ENCODE results near the gene COL6A2. TPM values are rescaled to one million over a fixed set of nuclear protein-coding genes. Genes with fewer than 3 reads are reported as not detected.
A peak's percentile ranks its signal among the peaks of the same experiment; 100 is the strongest.
"Not testable (repeated sequence)": the region's sequence is repeated elsewhere in the genome, so short reads cannot be mapped to it uniquely, and the experiment has no call there.

Gene COL6A2
- total RNA-seq, 1 donor from 2014 or later = 357 TPM

GRCh38 chr21:46060596-46061061, 37.3 kb upstream of the COL6A2 start:
- peak; percentile 73 for DNase-seq (ENCODE audit: low spot score)

- no peak for DNase-seq (ENCODE audit: low spot score)
Measured at GRCh38 chr21:46061063-46061462, 36.8 kb upstream of the COL6A2 start.

- DNase-seq (ENCODE audit: low spot score) = no peak
Measured at GRCh38 chr21:46061518-46061917, 36.4 kb upstream of the COL6A2 start.

GRCh38 chr21:46061950-46062349, 36.0 kb upstream of the COL6A2 start:
- DNase-seq (ENCODE audit: low spot score) = no peak

DNA sequence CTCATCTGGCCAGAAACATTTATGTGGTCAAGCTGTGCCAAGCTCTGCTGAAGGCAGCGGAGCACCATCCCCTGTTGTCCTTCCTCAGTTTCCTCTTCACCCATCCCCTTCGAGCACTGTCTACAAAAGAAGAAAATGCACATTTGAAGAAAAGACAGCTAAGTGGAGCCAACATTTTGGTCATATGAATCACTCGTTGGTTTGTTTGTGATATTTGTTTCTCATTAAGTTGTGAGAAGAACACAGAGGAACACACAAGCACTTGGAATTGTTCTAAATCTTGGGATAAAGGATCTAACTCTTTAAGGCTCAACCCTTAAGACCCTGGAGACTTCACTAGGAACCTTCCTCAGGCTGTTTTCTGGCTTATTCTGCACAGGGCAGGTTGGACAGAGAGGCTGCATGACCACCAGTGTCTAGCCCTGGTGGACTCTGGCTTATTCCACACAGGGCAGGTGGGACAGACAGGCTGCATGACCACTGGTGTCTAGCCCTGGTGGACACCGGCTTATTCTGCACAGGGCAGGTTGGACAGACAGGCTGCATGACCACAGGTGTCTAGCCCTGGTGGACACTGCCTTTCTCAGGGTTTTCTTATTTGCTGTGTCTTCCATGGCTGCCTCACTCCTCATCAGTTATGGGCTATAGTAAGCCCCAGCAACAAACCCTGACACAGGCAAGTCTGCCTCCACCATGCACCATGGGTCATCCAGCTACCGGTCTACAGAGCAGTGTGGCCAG, 35.3 kb upstream of the COL6A2 start:
- no peak for DNase-seq (ENCODE audit: low spot score)

DNA sequence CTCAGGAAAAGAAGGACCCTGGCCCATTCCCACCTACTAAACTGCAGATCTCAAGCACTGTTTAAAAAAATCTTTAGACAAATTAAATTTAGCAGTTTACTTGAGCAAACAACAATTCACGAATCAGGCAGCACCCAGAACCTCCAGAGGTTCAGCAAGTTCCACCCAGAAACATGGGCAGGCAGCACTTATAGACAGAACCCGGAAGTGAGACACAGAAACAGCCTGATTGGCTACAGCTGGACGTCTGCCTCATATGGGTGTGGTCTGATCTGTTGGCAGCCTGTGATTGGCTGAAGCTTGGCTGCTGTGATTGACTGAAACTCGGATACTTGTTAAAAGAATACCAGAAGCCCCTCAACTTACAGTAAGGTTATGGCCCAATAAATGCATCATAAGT, 34.7 kb upstream of the COL6A2 start:
- DNase-seq (ENCODE audit: low spot score) = no peak

DNA sequence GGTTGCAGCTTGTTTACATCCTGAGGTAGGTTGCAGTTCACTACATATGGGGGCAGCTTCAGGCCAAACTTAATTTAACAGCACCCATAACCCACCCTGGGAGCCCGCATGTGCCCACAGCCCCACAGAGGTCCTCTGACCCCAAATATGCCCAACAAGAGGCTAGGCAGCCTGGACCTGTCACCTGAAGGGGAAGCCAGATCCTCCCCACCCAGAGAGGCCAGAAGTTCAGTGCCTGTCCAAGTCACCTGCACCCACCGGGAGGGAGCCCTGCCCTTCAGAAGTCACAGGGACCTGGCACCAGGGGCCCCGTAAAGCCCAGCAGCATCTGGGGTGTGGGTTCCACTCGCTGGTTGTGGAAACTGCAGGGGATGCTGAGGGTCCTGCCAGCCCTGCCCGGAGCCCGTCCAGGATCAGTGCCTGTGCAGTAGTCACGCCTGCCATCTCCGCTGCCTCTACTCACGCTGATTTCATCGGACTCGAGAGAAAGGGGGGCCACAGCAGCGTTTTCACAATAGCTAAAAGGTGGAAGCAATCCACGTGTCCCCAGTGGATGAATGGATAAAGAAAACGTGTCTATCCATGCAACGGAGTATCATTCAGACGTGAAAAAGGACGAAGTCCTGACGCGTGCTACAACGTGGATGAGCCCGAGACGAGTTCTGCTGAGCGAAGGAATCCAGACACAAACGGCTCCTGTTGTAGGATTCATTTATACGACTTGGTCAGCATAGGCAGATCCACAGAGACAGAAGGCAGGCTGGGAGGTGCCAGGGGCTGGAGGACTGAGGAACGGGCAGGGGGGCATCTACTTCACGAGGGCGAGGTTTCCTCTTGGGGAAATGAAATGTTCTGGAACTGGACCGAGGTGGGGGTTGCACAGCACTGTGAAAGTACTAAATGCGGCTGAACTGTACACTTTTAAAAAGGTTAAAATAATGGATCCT, 33.9 kb upstream of the COL6A2 start:
- DNase-seq (ENCODE audit: low spot score) = no peak

GRCh38 chr21:46064870-46065214, 33.1 kb upstream of the COL6A2 start:
- DNase-seq (ENCODE audit: low spot score) = no peak

DNA sequence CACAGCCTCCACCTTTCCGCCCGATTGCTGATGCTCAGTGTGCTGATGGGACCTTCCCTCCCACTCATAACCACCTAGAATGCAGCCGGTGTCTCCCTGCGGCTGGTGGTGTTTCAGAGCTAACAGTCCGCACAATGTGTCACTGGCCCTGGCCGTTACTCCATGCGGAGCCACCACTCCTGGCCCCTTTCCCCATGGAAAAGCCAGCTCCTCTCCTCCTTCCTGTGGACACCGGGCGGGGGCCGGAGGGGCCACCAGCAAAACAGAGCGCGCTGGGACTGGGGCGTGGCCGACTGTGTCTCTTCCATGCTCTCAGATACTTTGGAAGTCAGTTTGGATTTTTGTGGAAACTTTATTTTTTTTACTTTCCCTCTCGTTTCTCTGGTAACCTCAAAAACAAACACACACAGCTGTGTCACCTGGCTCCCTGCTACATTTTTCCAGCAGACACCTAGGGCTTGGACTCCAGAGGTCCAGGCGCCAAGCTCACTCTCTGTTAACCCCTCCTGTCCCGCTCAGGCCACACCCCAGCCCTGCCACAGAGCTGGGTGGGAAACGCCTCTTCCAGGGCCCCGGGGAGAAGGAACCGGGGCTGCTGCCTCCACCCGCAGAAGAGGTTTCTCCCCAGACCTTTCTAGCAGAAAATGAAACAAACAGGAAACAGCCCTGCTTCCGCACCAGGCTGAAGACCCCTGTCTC, 32.5 kb upstream of the COL6A2 start:
- peak; percentile 70 for DNase-seq (ENCODE audit: low spot score)

GRCh38 chr21:46065914-46066551, 31.9 kb upstream of the COL6A2 start:
- DNase-seq (ENCODE audit: low spot score) = no peak

- peak; percentile 76 for DNase-seq (ENCODE audit: low spot score)
Measured at GRCh38 chr21:46066591-46067331, 31.2 kb upstream of the COL6A2 start.

GRCh38 chr21:46067505-46068201, 30.3 kb upstream of the COL6A2 start:
- no peak for DNase-seq (ENCODE audit: low spot score)

DNA sequence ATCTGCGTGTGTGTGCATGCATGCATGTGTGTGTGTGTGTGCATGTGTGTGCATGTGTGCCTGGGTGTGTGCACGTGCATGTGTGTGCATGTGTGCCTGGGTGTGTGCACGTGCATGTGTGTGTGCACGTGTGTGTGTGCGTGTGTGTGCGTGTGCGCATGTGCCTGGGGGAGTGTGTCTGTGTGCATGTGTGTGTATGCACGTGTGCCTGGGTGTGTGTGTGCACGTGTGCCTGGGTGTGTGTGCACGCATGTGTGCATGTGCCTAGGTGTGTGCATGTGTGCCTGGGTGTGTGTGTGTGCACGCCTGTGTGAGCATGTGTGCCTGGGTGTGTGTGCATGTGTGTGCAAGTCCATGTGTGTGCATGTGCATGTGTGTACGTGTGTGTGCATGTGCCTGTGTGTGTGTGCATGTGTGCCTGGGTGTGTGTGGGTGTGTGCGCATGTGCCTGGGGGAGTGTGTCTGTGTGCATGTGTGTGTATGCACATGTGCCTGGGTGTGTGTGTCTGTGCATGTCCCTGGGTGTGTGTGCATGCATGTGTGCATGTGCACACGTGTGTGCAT, 29.3 kb upstream of the COL6A2 start:
- DNase-seq (ENCODE audit: low spot score) = no peak

GRCh38 chr21:46069166-46069565, 28.7 kb upstream of the COL6A2 start:
- no peak for DNase-seq (ENCODE audit: low spot score)

- no peak for DNase-seq (ENCODE audit: low spot score)
Measured at GRCh38 chr21:46069719-46070279, 28.1 kb upstream of the COL6A2 start.

GRCh38 chr21:46071082-46071481, 26.8 kb upstream of the COL6A2 start:
- DNase-seq (ENCODE audit: low spot score) = no peak

- DNase-seq (ENCODE audit: low spot score) = not testable (repeated sequence)
Measured at GRCh38 chr21:46076724-46077123, 21.2 kb upstream of the COL6A2 start.

- no peak for DNase-seq (ENCODE audit: low spot score)
Measured at GRCh38 chr21:46077674-46078101, 20.2 kb upstream of the COL6A2 start.

- DNase-seq (ENCODE audit: low spot score) = no peak
Measured at GRCh38 chr21:46078322-46078977, 19.5 kb upstream of the COL6A2 start.
